ENCODE data around the gene MEF2B. TPM values are rescaled to one million over a fixed set of nuclear protein-coding genes. Genes with fewer than 3 reads are reported as not detected.

The MEF2B gene
- total and polyA plus RNA-seq, 2 donors (not counting 3 experiments of a cell fraction or from before 2014, with no cell fraction given): 0.52 to 1.2 TPM

DNA sequence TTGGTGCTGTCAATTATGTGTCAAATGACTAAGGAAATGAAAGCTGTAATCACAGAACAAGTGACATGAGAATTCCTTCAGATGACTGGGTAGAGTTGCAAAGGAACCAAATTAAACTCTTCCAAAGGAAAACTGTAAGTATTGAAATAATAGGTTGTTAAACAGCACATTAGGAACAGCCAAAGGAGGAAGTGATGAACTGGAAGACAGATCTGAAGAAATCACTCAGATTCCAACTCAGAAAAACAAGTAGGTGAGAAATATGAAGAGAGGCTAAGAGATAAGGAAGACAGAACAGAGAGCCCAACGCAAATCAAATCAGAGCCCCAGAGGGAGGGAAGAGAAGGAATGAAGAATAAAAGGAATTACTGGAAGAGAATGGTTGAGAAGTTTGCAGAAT is 47.2 kb downstream of the MEF2B start:
- Histone ChIP-seq H3K9me1 (replicated peaks; ENCODE audit: control insufficient read depth, extremely low read depth, insufficient read depth, low read length) (no peaks in the 10 kb centered on the region), H3K79me2 (ENCODE audit: control insufficient read depth, insufficient read depth, low read length) (no peaks in the 10 kb centered on the region), H2AFZ (ENCODE audit: low read depth, low read length) (no peak overlapping the region), H3K36me3 (ENCODE audit: control insufficient read depth in 2 of 2, extremely low read depth in 1 of 2, insufficient read depth in 2 of 2, low read length in 2 of 2) (no peaks in the 10 kb centered on the region), H3K9me3 (replicated peaks; ENCODE audit: control insufficient read depth, insufficient read depth, low read length) (no peaks in the 10 kb centered on the region), H3K4me3 (replicated peaks in 1 of 3; ENCODE audit: insufficient read depth in 1 of 3, low read depth in 1 of 3, low read length in 3 of 3) (no peak overlapping the region), H3K27ac (ENCODE audit: insufficient read depth, low read depth, low read length) (no peak overlapping the region), H3K4me2 (ENCODE audit: insufficient read depth, low read length) (no peak overlapping the region), H4K20me1 (replicated peaks; ENCODE audit: control insufficient read depth, extremely low read depth, insufficient read depth, low read length) (no peaks in the 10 kb centered on the region), H3K27me3 (ENCODE audit: control insufficient read depth in 2 of 2, insufficient read depth in 2 of 2, low read length in 2 of 2) (no peaks in the 10 kb centered on the region), H3K9ac (replicated peaks; ENCODE audit: extremely low read depth, insufficient read depth, low read length) (no peak overlapping the region), H3K4me1 (ENCODE audit: control insufficient read depth, extremely low read depth, insufficient read depth, low read length) (no peaks in the 10 kb centered on the region)
- dilution Hi-C loops (cut with MboI; ENCODE audit: extremely low pct_ligation_motif_present, low sequenced_read_pairs): no loop called here
- POLR2A ChIA-PET: no interaction called here
- BruUV-seq (replicated peaks): no TSS peak
- FAIRE-seq (no peak), DNase-seq (ENCODE audit: low read depth, low spot score) (no peak)
- TF ChIP-seq, protein P1, sequence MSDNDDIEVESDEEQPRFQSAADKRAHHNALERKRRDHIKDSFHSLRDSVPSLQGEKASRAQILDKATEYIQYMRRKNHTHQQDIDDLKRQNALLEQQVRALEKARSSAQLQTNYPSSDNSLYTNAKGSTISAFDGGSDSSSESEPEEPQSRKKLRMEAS (IDR thresholded peaks at IDR 0.05; ENCODE audit: insufficient read depth, insufficient read length): no peak
- TF ChIP-seq JUN (IDR thresholded peaks at IDR 0.05; ENCODE audit: borderline replicate concordance, insufficient read depth, insufficient read length, low read depth) (no peak), POLR2AphosphoS5 (IDR thresholded peaks at IDR 0.05; ENCODE audit: insufficient read depth, low read depth, low read length) (no peak), POLR2A (IDR thresholded peaks at IDR 0.05; ENCODE audit: low read depth, low read length) (no peak), FOS (IDR thresholded peaks at IDR 0.05; ENCODE audit: borderline replicate concordance, insufficient read depth, low read length) (no peak), MYC (IDR thresholded peaks at IDR 0.05; ENCODE audit: low read depth, low read length) (no peak), EZH2 (IDR thresholded peaks at IDR 0.05; ENCODE audit: borderline replicate concordance, low read depth, low read length, severe bottlenecking) (no peak), GATA2 (IDR thresholded peaks at IDR 0.05; ENCODE audit: insufficient read depth, insufficient read length, low read depth, low read length) (no peak)
- TF ChIP-seq, protein P2, sequence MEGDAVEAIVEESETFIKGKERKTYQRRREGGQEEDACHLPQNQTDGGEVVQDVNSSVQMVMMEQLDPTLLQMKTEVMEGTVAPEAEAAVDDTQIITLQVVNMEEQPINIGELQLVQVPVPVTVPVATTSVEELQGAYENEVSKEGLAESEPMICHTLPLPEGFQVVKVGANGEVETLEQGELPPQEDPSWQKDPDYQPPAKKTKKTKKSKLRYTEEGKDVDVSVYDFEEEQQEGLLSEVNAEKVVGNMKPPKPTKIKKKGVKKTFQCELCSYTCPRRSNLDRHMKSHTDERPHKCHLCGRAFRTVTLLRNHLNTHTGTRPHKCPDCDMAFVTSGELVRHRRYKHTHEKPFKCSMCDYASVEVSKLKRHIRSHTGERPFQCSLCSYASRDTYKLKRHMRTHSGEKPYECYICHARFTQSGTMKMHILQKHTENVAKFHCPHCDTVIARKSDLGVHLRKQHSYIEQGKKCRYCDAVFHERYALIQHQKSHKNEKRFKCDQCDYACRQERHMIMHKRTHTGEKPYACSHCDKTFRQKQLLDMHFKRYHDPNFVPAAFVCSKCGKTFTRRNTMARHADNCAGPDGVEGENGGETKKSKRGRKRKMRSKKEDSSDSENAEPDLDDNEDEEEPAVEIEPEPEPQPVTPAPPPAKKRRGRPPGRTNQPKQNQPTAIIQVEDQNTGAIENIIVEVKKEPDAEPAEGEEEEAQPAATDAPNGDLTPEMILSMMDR (IDR thresholded peaks at IDR 0.05; ENCODE audit: extremely low read depth in 1 of 2, insufficient read depth in 1 of 2, low read depth in 1 of 2, low read length in 2 of 2): no peak
- intact Hi-C loops (cut with micrococcal nuclease): no loop called here
- CTCF ChIA-PET: interaction anchor here (1.2 to 1.4 kb wide), 2 partner anchors 18 to 54 kb away, joined by 3 read pairs; no protein-coding TSS in a partner anchor
